ENCODE measurements around the gene PTTG1.

Gene PTTG1

GRCh38 chr5:160478163-160478562 is 56.5 kb downstream of the PTTG1 start:
- Histone ChIP-seq H3K4me1 (no peaks in the 10 kb centered on the region), H3K27me3 (peaks cover 20% of the 10 kb centered on the region), H3K36me3 (no peaks in the 10 kb centered on the region), H3K4me3 (ENCODE audit: low read depth, low read length) (no peak overlapping the region), H3K9me3 (peaks cover 3% of the 10 kb centered on the region; the same call in 1 of the 2 replicates)
- TF ChIP-seq, protein P1, sequence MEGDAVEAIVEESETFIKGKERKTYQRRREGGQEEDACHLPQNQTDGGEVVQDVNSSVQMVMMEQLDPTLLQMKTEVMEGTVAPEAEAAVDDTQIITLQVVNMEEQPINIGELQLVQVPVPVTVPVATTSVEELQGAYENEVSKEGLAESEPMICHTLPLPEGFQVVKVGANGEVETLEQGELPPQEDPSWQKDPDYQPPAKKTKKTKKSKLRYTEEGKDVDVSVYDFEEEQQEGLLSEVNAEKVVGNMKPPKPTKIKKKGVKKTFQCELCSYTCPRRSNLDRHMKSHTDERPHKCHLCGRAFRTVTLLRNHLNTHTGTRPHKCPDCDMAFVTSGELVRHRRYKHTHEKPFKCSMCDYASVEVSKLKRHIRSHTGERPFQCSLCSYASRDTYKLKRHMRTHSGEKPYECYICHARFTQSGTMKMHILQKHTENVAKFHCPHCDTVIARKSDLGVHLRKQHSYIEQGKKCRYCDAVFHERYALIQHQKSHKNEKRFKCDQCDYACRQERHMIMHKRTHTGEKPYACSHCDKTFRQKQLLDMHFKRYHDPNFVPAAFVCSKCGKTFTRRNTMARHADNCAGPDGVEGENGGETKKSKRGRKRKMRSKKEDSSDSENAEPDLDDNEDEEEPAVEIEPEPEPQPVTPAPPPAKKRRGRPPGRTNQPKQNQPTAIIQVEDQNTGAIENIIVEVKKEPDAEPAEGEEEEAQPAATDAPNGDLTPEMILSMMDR (IDR thresholded peaks at IDR 0.05; ENCODE audit: low read depth, low read length), result no peak
- DNase-seq, result no peak
